ENCODE data around the gene RIPK3.
A peak's percentile ranks its signal among the peaks of the same experiment; 100 is the strongest.

The RIPK3 gene

DNA sequence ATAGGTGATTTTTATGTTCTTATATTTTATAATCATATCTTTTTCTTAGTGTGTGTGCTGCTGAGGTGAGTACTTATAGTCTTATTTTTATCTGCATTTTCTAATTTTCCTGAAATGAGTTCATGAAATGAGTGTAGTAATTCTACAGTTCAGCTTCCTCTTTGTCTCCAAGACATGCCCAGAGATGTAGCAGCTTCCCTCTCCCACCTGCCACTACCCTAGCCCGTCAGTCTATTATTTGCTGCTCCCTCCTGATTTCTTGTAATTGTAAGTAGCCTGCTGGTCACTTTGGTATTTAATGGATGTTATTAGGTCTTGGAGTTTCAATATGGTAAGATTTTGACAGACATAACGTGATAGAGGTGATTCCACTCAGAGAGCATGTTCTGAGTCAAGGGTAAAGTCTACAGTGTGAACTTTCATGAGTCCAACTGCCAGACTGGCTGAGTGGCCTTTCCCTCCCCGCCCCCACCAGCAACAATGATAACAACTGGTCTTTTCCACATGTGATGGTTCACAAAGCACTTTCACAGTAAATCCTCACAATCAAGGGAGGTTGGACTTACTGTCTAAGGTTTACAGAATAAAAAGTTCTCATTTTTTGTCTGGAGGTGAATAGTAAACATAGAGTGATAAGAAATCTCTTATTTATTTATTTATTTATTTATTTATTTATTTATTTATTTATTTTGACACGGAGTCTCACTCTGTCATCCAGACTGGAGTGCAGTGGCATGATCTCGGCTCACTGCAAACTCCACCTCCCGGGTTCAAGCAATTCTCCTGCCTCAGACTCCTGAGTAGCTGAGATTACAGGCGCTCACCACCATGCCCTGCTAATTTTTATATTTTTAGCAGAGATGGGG, 4.2 kb upstream of the RIPK3 start:
- no peak for DNase-seq

DNA sequence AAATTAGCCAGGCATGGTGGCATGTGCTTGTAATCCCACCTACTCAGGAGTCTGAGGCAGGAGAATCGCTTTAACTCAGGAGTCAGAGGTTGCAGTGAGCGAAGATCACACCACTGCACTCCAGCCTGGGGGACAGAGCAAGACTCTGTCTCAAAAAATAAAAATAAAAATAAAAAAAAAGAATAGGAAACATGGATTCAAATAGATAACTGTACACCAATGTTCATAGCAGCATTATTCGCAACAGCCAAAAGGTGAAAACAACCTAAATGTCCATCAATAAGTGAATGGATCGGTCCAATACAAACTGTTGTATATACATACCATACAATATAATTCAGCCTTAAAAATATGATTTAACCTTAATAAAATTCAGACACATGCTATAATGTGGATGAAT, 3.1 kb upstream of the RIPK3 start:
- DNase-seq = no peak

GRCh38 chr14:24340606-24341005, 815 bp upstream of the RIPK3 start:
- no peak for DNase-seq

- no peak for DNase-seq
Measured at GRCh38 chr14:24338843-24339242, 948 bp downstream of the RIPK3 start.

DNA sequence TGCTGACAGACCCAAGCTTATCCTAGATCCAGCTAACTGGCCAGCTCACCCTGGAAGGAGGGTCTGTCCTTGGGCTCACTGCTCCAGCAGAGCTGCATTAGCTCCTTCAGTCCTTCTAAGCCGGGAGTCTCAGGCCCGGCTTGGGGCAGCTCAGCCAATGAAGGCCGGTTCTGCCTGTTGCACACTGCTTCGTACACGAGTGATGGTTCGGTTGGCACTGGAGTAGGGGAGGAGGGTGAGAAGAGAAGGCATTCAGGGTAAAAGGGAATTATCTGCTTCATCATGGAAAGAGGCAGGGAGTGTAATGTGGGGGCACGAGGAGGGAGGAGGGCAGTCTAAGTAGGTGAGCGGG, 2.0 kb downstream of the RIPK3 start:
- DNase-seq = no peak

- DNase-seq = no peak
Measured at GRCh38 chr14:24337144-24337823, 2.5 kb downstream of the RIPK3 start.

GRCh38 chr14:24335461-24336171, 4.2 kb downstream of the RIPK3 start:
- DNase-seq = no peak

DNA sequence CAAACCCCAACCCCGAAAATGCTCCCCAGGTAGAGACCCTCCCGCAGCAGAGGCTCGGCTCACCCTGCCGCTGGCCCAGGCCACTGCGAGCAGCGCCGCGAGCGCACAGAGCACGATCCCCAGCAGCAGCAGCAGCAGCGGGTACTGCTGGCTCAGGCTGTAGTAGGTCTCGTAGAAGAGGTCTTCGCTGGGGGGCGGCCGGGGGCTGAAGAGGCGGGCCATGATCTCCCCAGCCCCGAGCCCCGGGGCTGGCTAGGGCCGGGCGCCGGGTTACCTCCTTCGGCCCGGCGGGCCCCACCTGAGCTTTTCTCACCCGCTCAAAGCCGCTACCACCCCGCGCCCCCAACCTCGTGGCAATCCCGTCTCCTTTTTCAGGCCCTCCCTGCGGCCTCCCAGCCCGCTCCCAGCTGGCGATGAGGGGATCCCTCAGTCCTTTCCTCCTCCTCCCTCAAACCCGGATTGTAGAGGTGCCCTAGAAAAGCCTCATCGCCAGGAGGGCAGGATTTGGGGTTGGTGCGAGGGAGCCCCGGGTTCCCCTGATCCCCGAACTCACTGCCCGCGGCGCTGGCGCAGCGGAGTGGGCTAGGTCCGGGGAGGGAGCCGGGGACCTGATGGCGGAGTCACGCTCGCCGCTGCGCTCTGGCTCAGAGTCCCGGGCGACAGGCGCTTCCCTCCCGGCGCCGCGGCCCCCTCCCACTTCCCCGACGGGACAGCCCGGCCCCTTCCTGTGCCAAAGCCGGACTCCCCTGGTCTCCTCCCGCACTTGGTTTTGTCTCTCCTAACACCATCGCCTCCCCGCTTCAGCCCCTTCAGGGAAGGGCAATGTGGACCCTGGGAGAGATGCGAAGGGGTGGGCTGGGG, 5.1 kb downstream of the RIPK3 start, which contains the start of gene ADCY4:
ADCY4 (minus strand) TSS at position 641 of the 861 bp plus-strand sequence; CDS start at position 222, 419 bp downstream.
- no peak for DNase-seq

- peak; percentile 92 for DNase-seq
Measured at GRCh38 chr14:24332268-24332993, 7.4 kb downstream of the RIPK3 start.

- no peak for DNase-seq
Measured at GRCh38 chr14:24331731-24332267, 8.0 kb downstream of the RIPK3 start.

DNA sequence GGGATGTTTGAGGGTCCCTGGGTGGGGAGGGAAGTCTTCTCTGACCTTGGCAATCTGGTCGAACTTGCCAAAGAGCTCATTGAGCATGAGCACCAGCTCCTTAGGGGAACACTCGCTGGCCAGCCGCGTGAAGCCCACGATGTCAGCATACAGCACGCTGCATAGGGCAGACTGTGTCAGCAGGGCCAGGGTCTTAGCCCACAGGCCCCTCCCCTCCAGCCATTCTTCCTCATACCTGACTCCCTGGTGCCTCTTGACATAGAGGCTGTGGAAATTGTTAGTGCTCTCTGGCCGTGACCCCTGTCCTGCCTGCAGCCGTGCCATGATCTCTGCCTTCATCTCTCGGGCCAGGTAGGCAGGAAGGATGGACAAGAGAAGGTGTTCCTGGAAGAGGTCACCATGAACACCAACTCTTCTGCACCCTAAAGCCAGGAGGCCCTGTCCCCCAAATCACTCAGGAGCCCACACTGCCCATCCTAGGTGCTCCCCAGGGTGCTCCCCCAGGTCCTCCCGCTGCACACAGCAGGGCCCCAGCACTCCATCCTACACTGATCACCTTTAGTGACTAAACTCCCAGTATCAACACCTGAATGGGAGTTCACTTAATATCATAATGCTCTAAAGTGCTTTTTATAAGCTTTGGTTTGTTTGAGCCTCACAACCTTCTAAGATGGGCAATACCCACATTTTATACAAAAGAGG, 8.7 kb downstream of the RIPK3 start:
- DNase-seq = no peak

- peak; percentile 84 for DNase-seq
Measured at GRCh38 chr14:24329736-24330135, 10.1 kb downstream of the RIPK3 start.

DNA sequence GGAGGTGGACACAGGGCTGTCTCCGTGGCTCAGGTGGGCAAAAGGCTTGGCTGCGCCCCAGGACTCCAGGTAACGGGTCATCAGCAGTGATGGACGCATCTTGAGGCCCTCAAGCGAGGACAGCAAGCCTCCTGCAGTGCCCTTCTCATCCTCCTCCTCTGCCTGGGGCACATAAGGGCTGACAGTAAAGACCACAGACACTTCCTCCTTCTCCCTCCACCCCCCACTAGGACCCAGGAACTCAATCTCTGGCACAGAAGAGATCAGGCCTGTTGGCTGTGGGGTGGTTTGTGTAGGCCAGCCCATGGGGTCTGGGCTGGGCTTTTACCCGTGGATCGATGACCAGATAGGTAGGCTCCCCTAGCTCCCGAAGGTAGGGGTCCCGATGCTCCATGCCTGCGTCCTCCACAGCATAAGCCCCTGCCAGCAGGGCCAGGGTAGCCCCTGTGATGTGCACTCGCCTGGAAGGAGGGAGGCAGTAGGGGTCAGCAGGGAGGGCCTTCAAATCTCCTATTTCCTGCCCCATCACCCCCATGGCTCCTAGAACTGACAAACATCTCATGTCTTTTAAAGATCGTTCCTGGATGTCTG, 10.6 kb downstream of the RIPK3 start:
- DNase-seq = no peak

- peak; percentile 37 for DNase-seq
Measured at GRCh38 chr14:24327914-24328313, 11.9 kb downstream of the RIPK3 start.

- DNase-seq = no peak
Measured at GRCh38 chr14:24327303-24327702, 12.5 kb downstream of the RIPK3 start.

- no peak for DNase-seq
Measured at GRCh38 chr14:24325963-24326362, 13.8 kb downstream of the RIPK3 start.

DNA sequence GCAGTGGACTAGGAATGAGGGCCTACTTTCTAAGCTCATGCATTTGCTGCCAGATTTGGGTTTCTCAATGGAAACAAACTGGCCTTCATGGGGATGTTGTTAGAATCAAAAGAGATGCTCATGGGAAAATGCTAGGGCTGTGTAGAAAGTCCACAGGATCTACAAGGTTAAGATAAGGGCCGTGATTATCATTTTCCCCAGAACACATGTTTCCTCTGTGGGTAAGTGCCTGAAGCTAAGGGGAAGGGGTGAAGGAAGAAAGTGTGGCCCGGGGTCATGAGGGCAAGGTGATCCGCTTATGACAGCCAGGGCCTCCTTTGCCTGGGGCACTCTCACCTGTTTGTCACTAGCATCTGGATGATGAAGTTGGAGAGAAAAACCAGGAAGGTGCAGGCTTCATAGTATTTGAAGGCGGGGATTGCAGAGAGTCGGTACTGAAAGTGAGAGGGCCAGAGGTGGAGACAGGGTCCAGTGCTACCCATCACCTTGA, 14.7 kb downstream of the RIPK3 start:
- DNase-seq = no peak

GRCh38 chr14:24324024-24324423, 15.8 kb downstream of the RIPK3 start:
- no peak for DNase-seq

DNA sequence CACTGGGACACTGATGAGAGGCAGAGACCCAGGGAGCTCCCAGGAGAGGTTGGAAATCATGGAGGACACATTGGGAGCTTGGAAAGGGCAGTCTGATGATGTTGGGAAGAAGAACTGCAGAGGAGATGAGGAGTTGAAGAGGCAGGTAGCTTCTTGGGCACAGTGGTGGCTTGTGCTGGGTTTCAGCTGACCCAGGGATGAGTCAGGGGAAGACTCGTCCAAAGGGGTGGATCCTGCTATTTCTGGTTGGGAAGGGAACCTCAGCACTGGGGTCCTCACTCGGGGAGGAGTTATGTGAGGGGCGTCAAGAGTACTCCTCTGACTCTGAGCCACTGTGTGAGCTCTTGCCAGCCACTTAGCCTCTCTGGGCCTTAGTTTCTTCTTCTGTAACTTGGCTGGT, 16.4 kb downstream of the RIPK3 start:
- no peak for DNase-seq

DNA sequence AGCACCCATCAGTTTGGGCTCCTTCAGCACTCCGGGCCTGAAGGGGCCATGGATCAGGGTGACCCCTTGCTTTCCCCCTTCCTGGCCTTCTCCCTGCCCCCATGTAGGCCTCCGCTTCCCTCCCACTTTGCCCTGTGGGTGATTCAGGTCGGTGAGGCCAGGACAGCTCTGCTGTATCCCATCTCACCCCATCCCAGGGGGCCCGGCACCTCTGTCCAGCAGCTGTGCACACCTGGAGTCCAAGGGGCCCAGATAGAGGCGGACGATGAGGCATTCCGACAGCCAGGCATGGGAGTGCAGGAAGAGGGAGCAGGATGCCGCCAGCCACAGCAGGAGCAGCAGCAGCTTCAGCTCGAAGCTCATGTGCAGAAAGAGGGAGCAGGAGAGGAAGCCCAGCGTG, 17.1 kb downstream of the RIPK3 start:
- DNase-seq = no peak
